Mesodermal cell (in vitro differentiated cells): ENCODE measurements around the gene EYA2.

Experiments used
- H3K27ac ChIP-seq: 2 replicates; pipeline ENCODE4 v1.7.0; 2013; ENCODE audit warnings: mild to moderate bottlenecking, low read depth, low read length, moderate library complexity; ENCODE audit not compliant: severe bottlenecking
- H3K36me3 ChIP-seq: 2 replicates; pipeline ENCODE4 v1.7.1; 2013; ENCODE audit warnings: mild to moderate bottlenecking, low read length, moderate library complexity; ENCODE audit not compliant: control insufficient read depth, insufficient read depth
- H3K4me1 ChIP-seq: one replicate; pipeline ENCODE4 v1.7.1; 2013; ENCODE audit warnings: mild to moderate bottlenecking, low read length; ENCODE audit not compliant: insufficient read depth, control insufficient read depth, poor library complexity, severe bottlenecking
- H3K4me3 ChIP-seq: 2 replicates; pipeline ENCODE4 v1.7.0; 2013; ENCODE audit warnings: low read length, control low read depth, mild to moderate bottlenecking; ENCODE audit not compliant: insufficient read depth, poor library complexity, severe bottlenecking; ENCODE audit errors: extremely low read depth
- H3K9me3 ChIP-seq: 2 replicates; pipeline ENCODE4 v1.7.1; 2013; ENCODE audit warnings: mild to moderate bottlenecking, low read length, moderate library complexity; ENCODE audit not compliant: control insufficient read depth
- WGBS, 2 experiments: methylation state at CpG; one replicate each; pipeline ENCODE4 v1.1.5; 2013; ENCODE audit warnings: missing lambda C conversion rate in 2 of 2; ENCODE audit not compliant: insufficient coverage in 2 of 2; 5-methylcytosine and 5-hydroxymethylcytosine counted together

EYA2 gene

GRCh38 chr20:46963758-46964617, 69.3 kb downstream of the EYA2 start:
- Histone ChIP-seq H3K4me3 (no peak overlapping the region), H3K9me3 (no peaks in the 10 kb centered on the region), H3K36me3 (no peaks in the 10 kb centered on the region), H3K27ac (no peak overlapping the region), H3K4me1 (peaks cover 3% of the 10 kb centered on the region)
- WGBS, 2 experiments, result 88 to 91% methylated on average over 12 to 13 of the region's 13 CpGs

- Histone ChIP-seq H3K27ac (no peak overlapping the region), H3K4me3 (no peak overlapping the region), H3K36me3 (no peaks in the 10 kb centered on the region), H3K4me1 (no peaks in the 10 kb centered on the region), H3K9me3 (no peaks in the 10 kb centered on the region)
- WGBS, 2 experiments, result 94 to 96% methylated on average over 15 to 16 of the region's 17 CpGs
Measured at GRCh38 chr20:46964618-46965455, 70.2 kb downstream of the EYA2 start.

GRCh38 chr20:46965477-46965876, 70.8 kb downstream of the EYA2 start:
- H3K9me3 ChIP-seq, result no peaks in the 10 kb centered on the region
- 93 to 95% methylated on average over 13 to 14 of the region's 14 CpGs for WGBS, 2 experiments
- no peak overlapping the region for H3K27ac ChIP-seq
- no peaks in the 10 kb centered on the region for H3K4me1 ChIP-seq
- no peak overlapping the region for H3K4me3 ChIP-seq
- no peaks in the 10 kb centered on the region for H3K36me3 ChIP-seq

- H3K27ac ChIP-seq, result no peak overlapping the region
- 78 to 86% methylated on average over 1 of the region's 2 CpGs for WGBS, 2 experiments
- no peak overlapping the region for H3K4me3 ChIP-seq
- no peaks in the 10 kb centered on the region for H3K36me3 ChIP-seq
- no peaks in the 10 kb centered on the region for H3K4me1 ChIP-seq
- H3K9me3 ChIP-seq, result no peaks in the 10 kb centered on the region
Measured at GRCh38 chr20:46967646-46968045, 73.0 kb downstream of the EYA2 start.

- 0 to 6% methylated on average over 1 to 2 of the region's 4 CpGs for WGBS, 2 experiments
- H3K4me1 ChIP-seq, result no peaks in the 10 kb centered on the region
- H3K36me3 ChIP-seq, result no peaks in the 10 kb centered on the region
- H3K4me3 ChIP-seq, result no peak overlapping the region
- H3K9me3 ChIP-seq, result no peaks in the 10 kb centered on the region
- no peak overlapping the region for H3K27ac ChIP-seq
Measured at GRCh38 chr20:46970937-46971630, 76.4 kb downstream of the EYA2 start.

- Histone ChIP-seq H3K36me3 (no peaks in the 10 kb centered on the region), H3K4me1 (no peaks in the 10 kb centered on the region), H3K9me3 (no peaks in the 10 kb centered on the region), H3K27ac (no peak overlapping the region), H3K4me3 (no peak overlapping the region)
- 60 to 86% methylated on average over 1 to 2 of the region's 6 CpGs for WGBS, 2 experiments
Measured at GRCh38 chr20:46973766-46974165, 79.1 kb downstream of the EYA2 start.

GRCh38 chr20:46974669-46975434, 80.2 kb downstream of the EYA2 start:
- H3K9me3 ChIP-seq, result no peaks in the 10 kb centered on the region
- 89 to 97% methylated on average over 3 to 4 of the region's 10 CpGs for WGBS, 2 experiments

GRCh38 chr20:46975976-46976375, 81.3 kb downstream of the EYA2 start:
- Histone ChIP-seq H3K9me3 (no peaks in the 10 kb centered on the region), H3K36me3 (no peaks in the 10 kb centered on the region), H3K4me3 (no peak overlapping the region), H3K27ac (no peak overlapping the region), H3K4me1 (no peaks in the 10 kb centered on the region)
- WGBS, 2 experiments, result 88% methylated on average over 5 of the region's 6 CpGs

More at GRCh38 chr20:46974669-46975434, 80.2 kb downstream of the EYA2 start:
- no peak overlapping the region for H3K4me3 ChIP-seq
- no peaks in the 10 kb centered on the region for H3K36me3 ChIP-seq
- no peaks in the 10 kb centered on the region for H3K4me1 ChIP-seq
- no peak overlapping the region for H3K27ac ChIP-seq

- Histone ChIP-seq H3K4me3 (no peak overlapping the region), H3K36me3 (no peaks in the 10 kb centered on the region), H3K27ac (no peak overlapping the region), H3K9me3 (no peaks in the 10 kb centered on the region), H3K4me1 (no peaks in the 10 kb centered on the region)
Measured at GRCh38 chr20:46977204-46977603, 82.6 kb downstream of the EYA2 start.
